DMS53 (cell line): ENCODE measurements around the gene NAB1.
"Not testable (repeated sequence)": the region's sequence is repeated elsewhere in the genome, so short reads cannot be mapped to it uniquely, and the experiment has no call there.

Experiments used
- DNase-seq: peaks from one replicate; lab custom pipeline; 2025; lab: John Stamatoyannopoulos, UW

The NAB1 gene

GRCh38 chr2:190649035-190649797 lies at the start of gene NAB1:
NAB1 (plus strand) TSS chr2:190649083; CDS start chr2:190659177, 10,094 bp downstream.
- DNase-seq, result peak; percentile 77

- no peak for DNase-seq
Observed at GRCh38 chr2:190599546-190600220, 49.2 kb upstream of the NAB1 start.

GRCh38 chr2:190600293-190601103 lies 48.4 kb upstream of the NAB1 start:
- DNase-seq, result no peak

- DNase-seq, result no peak
Observed at GRCh38 chr2:190603374-190603773, 45.5 kb upstream of the NAB1 start.

- DNase-seq, result no peak
Observed at GRCh38 chr2:190607014-190607597, 41.8 kb upstream of the NAB1 start.

GRCh38 chr2:190607657-190608357 lies 41.1 kb upstream of the NAB1 start:
- no peak for DNase-seq

GRCh38 chr2:190608863-190609262 lies 40.0 kb upstream of the NAB1 start:
- DNase-seq, result not testable (repeated sequence)

GRCh38 chr2:190609397-190609796 lies 39.5 kb upstream of the NAB1 start:
- DNase-seq, result not testable (repeated sequence)

GRCh38 chr2:190610528-190610927 lies 38.4 kb upstream of the NAB1 start:
- not testable (repeated sequence) for DNase-seq

- no peak for DNase-seq
Observed at GRCh38 chr2:190615555-190616200, 33.2 kb upstream of the NAB1 start.

GRCh38 chr2:190618030-190618429 lies 30.9 kb upstream of the NAB1 start:
- DNase-seq, result no peak

GRCh38 chr2:190625691-190626090 lies 23.2 kb upstream of the NAB1 start:
- DNase-seq, result no peak

- no peak for DNase-seq
Observed at GRCh38 chr2:190626641-190627210, 22.2 kb upstream of the NAB1 start.

- DNase-seq, result peak; percentile 37
Observed at GRCh38 chr2:190627448-190628412, 21.2 kb upstream of the NAB1 start.

- no peak for DNase-seq
Observed at GRCh38 chr2:190628591-190629319, 20.1 kb upstream of the NAB1 start.

- no peak for DNase-seq
Observed at GRCh38 chr2:190634381-190634780, 14.5 kb upstream of the NAB1 start.

GRCh38 chr2:190635781-190636180 lies 13.1 kb upstream of the NAB1 start:
- no peak for DNase-seq

- DNase-seq, result no peak
Observed at GRCh38 chr2:190636361-190636760, 12.5 kb upstream of the NAB1 start.

- DNase-seq, result no peak
Observed at GRCh38 chr2:190637281-190637734, 11.6 kb upstream of the NAB1 start.
